MM.1S (cell line): ENCODE data around the gene CHCHD3.

Experiments used
- CTCF ChIP-seq: fragments of 300-600 bp; sonication (generic); IDR thresholded peaks from 2 replicates; pipeline ENCODE4 v1.5.1; 2016; ENCODE audit warnings: antibody characterized with exemption, low read length, mixed read lengths
- EZH2 ChIP-seq: fragments of 300-600 bp; sonication (generic); optimal IDR thresholded peaks from 2 replicates; pipeline ENCODE3; 2017; ENCODE audit warnings: low read depth, mild to moderate bottlenecking, antibody characterized with exemption, low read length, mixed read lengths
- EZH2phosphoT487 ChIP-seq: fragments of 300-600 bp; sonication (generic); IDR thresholded peaks from 2 replicates; pipeline ENCODE4 v1.6.1; 2018; ENCODE audit warnings: antibody characterized with exemption, low read length

DNA sequence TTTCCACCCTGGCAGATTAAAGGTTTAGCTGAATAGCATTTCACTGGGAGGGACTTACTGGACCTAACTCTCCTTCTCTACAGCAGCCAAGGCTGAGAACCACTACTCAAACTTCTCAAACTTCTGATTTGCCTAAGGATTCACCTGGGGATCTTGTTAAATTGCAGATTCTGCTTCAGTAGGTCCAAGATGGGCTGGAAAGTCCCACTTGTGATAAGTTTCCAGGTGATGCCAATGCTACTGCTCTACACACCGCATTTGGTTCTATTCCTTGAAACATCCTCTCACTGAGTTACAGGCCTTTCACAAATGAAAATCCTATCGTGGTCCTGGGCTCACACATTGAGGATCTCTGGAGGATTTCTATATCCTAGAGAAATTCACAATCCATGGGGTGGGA is 147.9 kb downstream of the CHCHD3 start:
- no peak for TF ChIP-seq CTCF
- no peak for TF ChIP-seq EZH2
- no peak for TF ChIP-seq EZH2phosphoT487
